Endodermal cell (in vitro differentiated cells): ENCODE measurements around the gene ZNF280C. TPM values are rescaled to one million over a fixed set of nuclear protein-coding genes. Genes with fewer than 3 reads are reported as not detected.
"Not testable (repeated sequence)": the region's sequence is repeated elsewhere in the genome, so short reads cannot be mapped to it uniquely, and the experiment has no call there.

Source experiments
- DNase-seq: peaks from one replicate; pipeline ENCODE4 v3.0.0-alpha.2; 2017
- H3K27ac ChIP-seq: 2 replicates; pipeline ENCODE4 v1.5.1; 2013; ENCODE audit warnings: mild to moderate bottlenecking, low read depth, low read length, moderate library complexity
- H3K27me3 ChIP-seq: 2 replicates; pipeline ENCODE4 v1.6.1; 2013; ENCODE audit warnings: mild to moderate bottlenecking, low read length, moderate library complexity; ENCODE audit not compliant: insufficient read depth, control insufficient read depth, poor library complexity, severe bottlenecking
- H3K36me3 ChIP-seq: 2 replicates; pipeline ENCODE4 v1.7.0; 2013; ENCODE audit warnings: mild to moderate bottlenecking, low read length, moderate library complexity; ENCODE audit not compliant: control insufficient read depth, insufficient read depth
- H3K4me1 ChIP-seq: one replicate; pipeline ENCODE4 v1.7.0; 2013; ENCODE audit warnings: low read length; ENCODE audit not compliant: control insufficient read depth, insufficient read depth
- H3K4me3 ChIP-seq: 2 replicates; pipeline ENCODE4 v1.5.1; 2013; ENCODE audit warnings: mild to moderate bottlenecking, low read length, moderate library complexity
- H3K9ac ChIP-seq: 2 replicates; pipeline ENCODE4 v1.6.1; 2013; ENCODE audit warnings: mild to moderate bottlenecking, low read length, moderate library complexity; ENCODE audit not compliant: poor library complexity, severe bottlenecking; ENCODE audit errors: extremely low read depth
- H3K9me3 ChIP-seq: 2 replicates; pipeline ENCODE4 v1.6.1; 2013; ENCODE audit warnings: mild to moderate bottlenecking, low read length, moderate library complexity; ENCODE audit not compliant: control insufficient read depth
- H3K27ac Mint-ChIP-seq: 2 replicates; pipeline ENCODE4 v1.8.0; 2020; ENCODE audit warnings: mixed read lengths
- H3K27me3 Mint-ChIP-seq: 2 replicates; pipeline ENCODE4 v1.8.0; 2021; ENCODE audit warnings: mild to moderate bottlenecking, mixed read lengths; ENCODE audit not compliant: insufficient read depth
- H3K36me3 Mint-ChIP-seq: 2 replicates; pipeline ENCODE4 v1.8.0; 2020; ENCODE audit warnings: low read depth, mixed read lengths
- H3K4me1 Mint-ChIP-seq: 2 replicates; pipeline ENCODE4 v1.8.0; 2020; ENCODE audit warnings: mixed read lengths
- H3K4me3 Mint-ChIP-seq: 2 replicates; pipeline ENCODE4 v1.8.0; 2020; ENCODE audit warnings: mild to moderate bottlenecking, moderate library complexity, mixed read lengths
- H3K9me3 Mint-ChIP-seq: 2 replicates; pipeline ENCODE4 v1.8.0; 2020; ENCODE audit warnings: mild to moderate bottlenecking, mixed read lengths
- WGBS, 2 experiments: methylation state at CpG; one replicate each; pipeline versions ENCODE4 v1.1.5 to v1.1.7; 2013; ENCODE audit warnings: missing lambda C conversion rate in 2 of 2, mixed read lengths in 1 of 2; ENCODE audit not compliant: insufficient coverage in 1 of 2, insufficient read length in 1 of 2; 5-methylcytosine and 5-hydroxymethylcytosine counted together
- total RNA-seq, 2 donors: library from RNA; stranded (reverse); fragmentation: NEBNext Ultra II Directional in 1 of 2; extraction: Animal tissue kit (Norgen Biotek cat#: 25700) in 1 of 2; gene quantifications; 2 replicates in 1 of 2; 3 replicates in 1 of 2; pipeline ENCODE4 v1.2.1, GENCODE V29; 2021
- TF ChIP-seq, protein P1 (sequence below): fragments of 200-600 bp; sonication (generic); conservative IDR thresholded peaks from 2 replicates; pipeline ENCODE4 v1.5.0; 2021; ENCODE audit warnings: antibody characterized with exemption, mild to moderate bottlenecking

The ZNF280C gene
- total RNA-seq, 2 donors from 2014 or later, result 15.4 to 15.7 TPM

- no peak overlapping the region for H3K9ac ChIP-seq
- H3K4me3 ChIP-seq, result no peak overlapping the region
- Mint-ChIP-seq H3K4me1 (no peaks in the 10 kb centered on the region), H3K36me3 (peaks cover 44% of the 10 kb centered on the region), H3K27me3 (no peaks in the 10 kb centered on the region), H3K4me3 (no peak overlapping the region), H3K9me3 (peaks cover 27% of the 10 kb centered on the region), H3K27ac (no peak overlapping the region)
- peaks cover 6% of the 10 kb centered on the region for H3K36me3 ChIP-seq
- TF ChIP-seq, protein P1, sequence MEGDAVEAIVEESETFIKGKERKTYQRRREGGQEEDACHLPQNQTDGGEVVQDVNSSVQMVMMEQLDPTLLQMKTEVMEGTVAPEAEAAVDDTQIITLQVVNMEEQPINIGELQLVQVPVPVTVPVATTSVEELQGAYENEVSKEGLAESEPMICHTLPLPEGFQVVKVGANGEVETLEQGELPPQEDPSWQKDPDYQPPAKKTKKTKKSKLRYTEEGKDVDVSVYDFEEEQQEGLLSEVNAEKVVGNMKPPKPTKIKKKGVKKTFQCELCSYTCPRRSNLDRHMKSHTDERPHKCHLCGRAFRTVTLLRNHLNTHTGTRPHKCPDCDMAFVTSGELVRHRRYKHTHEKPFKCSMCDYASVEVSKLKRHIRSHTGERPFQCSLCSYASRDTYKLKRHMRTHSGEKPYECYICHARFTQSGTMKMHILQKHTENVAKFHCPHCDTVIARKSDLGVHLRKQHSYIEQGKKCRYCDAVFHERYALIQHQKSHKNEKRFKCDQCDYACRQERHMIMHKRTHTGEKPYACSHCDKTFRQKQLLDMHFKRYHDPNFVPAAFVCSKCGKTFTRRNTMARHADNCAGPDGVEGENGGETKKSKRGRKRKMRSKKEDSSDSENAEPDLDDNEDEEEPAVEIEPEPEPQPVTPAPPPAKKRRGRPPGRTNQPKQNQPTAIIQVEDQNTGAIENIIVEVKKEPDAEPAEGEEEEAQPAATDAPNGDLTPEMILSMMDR, result no peak
- WGBS, 2 experiments, result 100% methylated on average over 2 of the region's 2 CpGs; no CpG with 5 or more reads in 1 of the 2 experiments
- H3K4me1 ChIP-seq, result no peaks in the 10 kb centered on the region
- H3K27me3 ChIP-seq, result no peaks in the 10 kb centered on the region
- no peak for DNase-seq
- H3K27ac ChIP-seq, result no peak overlapping the region
- H3K9me3 ChIP-seq, result no peaks in the 10 kb centered on the region
Observed at GRCh38 chrX:130246084-130246483, 22.6 kb downstream of the ZNF280C start.

DNA sequence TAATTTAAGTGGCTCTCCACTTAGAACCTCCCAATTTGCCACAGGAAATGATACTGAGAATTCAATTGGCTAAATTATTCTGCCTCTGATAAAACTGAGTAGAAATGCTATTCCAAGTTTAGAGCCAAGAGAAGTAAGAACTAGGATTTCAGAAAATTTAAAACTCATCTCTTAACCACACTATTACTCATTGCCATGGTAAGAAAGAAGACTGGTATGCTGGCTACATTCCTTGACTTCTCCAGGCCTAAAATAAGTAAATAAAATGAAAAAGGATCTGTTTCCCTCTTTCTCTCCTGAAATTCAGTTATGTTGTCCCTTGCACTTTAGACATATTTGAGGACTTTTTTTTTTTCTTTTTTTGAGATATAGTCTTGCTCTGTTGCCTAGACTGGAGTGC lies 23.3 kb downstream of the ZNF280C start:
- H3K36me3 Mint-ChIP-seq, result peaks cover 42% of the 10 kb centered on the region
- Histone ChIP-seq H3K27ac (no peak overlapping the region), H3K4me3 (no peak overlapping the region), H3K36me3 (peaks cover 6% of the 10 kb centered on the region), H3K9me3 (no peaks in the 10 kb centered on the region), H3K9ac (no peak overlapping the region), H3K4me1 (no peaks in the 10 kb centered on the region), H3K27me3 (no peaks in the 10 kb centered on the region)
- no peak overlapping the region for H3K27ac Mint-ChIP-seq
- no peaks in the 10 kb centered on the region for H3K4me1 Mint-ChIP-seq
- DNase-seq, result no peak
- TF ChIP-seq, protein P1, result no peak
- H3K9me3 Mint-ChIP-seq, result peaks cover 26% of the 10 kb centered on the region
- H3K27me3 Mint-ChIP-seq, result no peaks in the 10 kb centered on the region
- no peak overlapping the region for H3K4me3 Mint-ChIP-seq

DNA sequence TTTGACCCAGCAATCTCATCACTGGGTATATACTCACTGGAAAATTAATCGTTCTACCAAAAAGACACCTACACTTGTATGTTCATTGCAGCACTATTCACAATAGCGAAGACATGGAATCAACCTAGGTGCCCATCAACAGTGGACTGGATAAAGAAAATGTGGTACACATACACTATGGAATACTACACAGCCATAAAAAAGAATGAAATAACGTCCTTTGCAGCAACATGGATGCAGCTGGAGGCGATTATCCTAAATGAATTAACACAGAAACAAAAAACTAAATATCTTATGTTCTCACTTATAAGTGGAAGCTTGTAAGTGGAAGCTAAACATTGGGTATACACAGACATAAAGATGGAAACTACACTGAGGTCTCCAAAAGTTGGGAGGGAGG lies 37.5 kb downstream of the ZNF280C start:
- not testable (repeated sequence) for H3K4me3 ChIP-seq, H3K9ac ChIP-seq, H3K4me1 Mint-ChIP-seq, H3K27me3 Mint-ChIP-seq, H3K27ac ChIP-seq, H3K9me3 ChIP-seq, H3K27ac Mint-ChIP-seq, H3K4me1 ChIP-seq, H3K27me3 ChIP-seq, DNase-seq, H3K4me3 Mint-ChIP-seq
- peaks cover 38% of the 10 kb centered on the region for H3K36me3 ChIP-seq
- H3K36me3 Mint-ChIP-seq, result peaks cover 47% of the 10 kb centered on the region
- H3K9me3 Mint-ChIP-seq, result peaks cover 22% of the 10 kb centered on the region
- 100% methylated on average over 1 to 2 of the region's 4 CpGs for WGBS, 2 experiments

DNA sequence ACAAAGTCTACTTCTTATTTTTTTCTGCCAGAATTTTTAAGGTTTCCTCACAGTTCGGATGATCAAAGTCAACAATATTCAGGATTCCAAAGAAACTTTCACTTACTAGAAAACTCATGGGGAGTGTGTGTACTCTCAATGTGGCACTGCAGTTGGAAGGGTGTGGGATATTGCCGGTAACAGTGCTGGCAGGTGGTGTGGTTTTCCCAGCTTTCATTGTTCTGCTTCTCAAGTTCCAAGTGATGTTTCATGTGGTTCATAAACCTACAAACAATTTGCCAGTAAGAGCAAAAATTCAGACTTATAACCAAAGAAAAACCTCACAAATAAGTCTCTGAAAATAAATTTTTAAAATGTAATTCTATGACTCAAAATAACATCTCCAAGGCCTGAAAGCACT lies 39.8 kb downstream of the ZNF280C start:
- no peak for DNase-seq
- H3K9me3 ChIP-seq, result no peaks in the 10 kb centered on the region
- no peaks in the 10 kb centered on the region for H3K4me1 ChIP-seq
- no peak overlapping the region for H3K9ac ChIP-seq
- H3K36me3 ChIP-seq, result peaks cover 48% of the 10 kb centered on the region
- no peaks in the 10 kb centered on the region for H3K27me3 ChIP-seq
- WGBS, 2 experiments, result 100% methylated on average over 1 of the region's 2 CpGs; no CpG with 5 or more reads in 1 of the 2 experiments
- peaks cover 54% of the 10 kb centered on the region for H3K36me3 Mint-ChIP-seq
- TF ChIP-seq, protein P1, result no peak
- H3K4me3 ChIP-seq, result no peak overlapping the region
- no peaks in the 10 kb centered on the region for H3K27me3 Mint-ChIP-seq
- H3K27ac ChIP-seq, result no peak overlapping the region
- no peak overlapping the region for H3K27ac Mint-ChIP-seq
- no peak overlapping the region for H3K4me3 Mint-ChIP-seq
- peaks cover 21% of the 10 kb centered on the region for H3K9me3 Mint-ChIP-seq
- no peaks in the 10 kb centered on the region for H3K4me1 Mint-ChIP-seq
